GM21447 (cell line): ENCODE measurements around the gene MRGPRG.

ENCODE experiments used
- ATAC-seq: cut with Tn5 transposase; IDR thresholded peaks from one replicate; pipeline ENCODE4 v1.9.1; 2021; ENCODE audit not compliant: unreplicated experiment

The MRGPRG gene

DNA sequence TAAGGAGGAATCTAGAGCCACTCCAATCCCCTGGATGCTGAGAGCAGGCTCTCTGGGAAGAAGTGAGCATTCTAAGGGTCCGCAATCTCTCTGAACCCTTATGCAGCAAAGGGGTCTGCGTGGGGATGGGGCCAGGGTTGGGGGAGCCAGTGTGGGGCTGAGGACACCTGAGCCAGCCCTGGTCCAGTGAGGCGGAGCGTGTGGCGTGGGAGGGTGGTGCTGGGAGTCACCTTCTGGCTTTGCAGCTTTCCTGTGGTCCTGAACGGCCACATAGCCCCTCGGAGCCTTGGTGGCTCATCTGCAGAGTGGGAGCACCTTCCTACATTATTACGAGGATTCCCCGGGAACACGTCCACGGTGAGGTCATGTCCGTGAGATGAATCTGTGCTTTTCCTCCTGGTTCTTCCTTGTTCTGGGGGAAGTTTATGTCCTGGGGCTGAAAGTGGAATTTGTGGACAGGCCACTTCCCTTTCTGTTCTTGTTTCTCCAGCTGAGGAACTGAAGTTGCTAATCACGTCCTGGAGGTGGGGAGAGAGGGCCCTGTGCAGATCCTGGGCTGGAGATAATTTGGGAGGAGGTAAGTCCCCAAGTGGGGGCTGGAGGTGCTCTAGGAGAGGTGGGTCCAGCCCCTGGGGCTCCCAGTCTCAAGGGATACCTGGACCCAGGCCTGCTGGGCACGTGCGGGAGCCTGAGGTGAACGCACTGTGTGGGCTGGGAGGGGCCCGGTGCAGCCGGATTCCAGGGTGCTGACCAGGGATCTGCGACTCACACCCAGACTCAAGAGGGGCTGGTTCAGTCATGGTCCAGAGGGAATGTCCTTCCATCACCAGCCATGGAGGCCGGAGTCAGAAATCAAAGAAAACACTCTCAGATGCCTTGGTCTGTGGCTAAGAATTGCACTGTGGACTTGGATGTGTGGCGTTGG lies 7.5 kb upstream of the MRGPRG start:
- no peak for ATAC-seq

DNA sequence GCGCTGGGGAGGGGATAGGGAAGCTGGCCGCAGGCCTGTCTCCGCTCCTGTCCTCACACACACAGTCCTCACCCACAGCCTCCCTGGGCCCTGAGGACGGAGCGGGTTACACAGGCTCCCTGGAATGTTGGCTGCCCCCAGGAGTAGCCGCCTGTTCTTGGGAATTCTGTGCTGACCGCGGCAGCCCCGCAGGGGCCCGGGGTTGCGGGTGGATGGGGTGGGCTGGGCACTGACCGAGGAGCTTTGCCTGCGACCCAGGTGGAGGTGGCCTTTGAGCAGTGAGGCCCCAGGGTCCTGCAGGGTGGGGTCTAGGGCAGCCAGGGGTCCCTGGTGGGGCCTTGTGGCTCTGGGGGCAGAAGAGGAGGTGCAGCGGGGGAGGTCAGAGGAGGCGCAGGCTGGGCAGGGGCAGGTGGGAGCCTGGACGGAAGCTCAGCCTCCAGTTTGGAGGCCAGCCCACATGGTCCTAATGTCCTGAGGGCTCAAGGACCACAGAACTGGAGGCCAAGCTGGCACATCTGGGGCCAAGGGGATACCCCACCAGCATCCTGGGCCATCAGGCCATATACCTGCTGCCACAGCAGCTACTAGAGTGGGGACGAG lies 6.6 kb upstream of the MRGPRG start:
- ATAC-seq = no peak

- ATAC-seq = no peak
Observed at GRCh38 chr11:3224401-3225057, 5.9 kb upstream of the MRGPRG start.

DNA sequence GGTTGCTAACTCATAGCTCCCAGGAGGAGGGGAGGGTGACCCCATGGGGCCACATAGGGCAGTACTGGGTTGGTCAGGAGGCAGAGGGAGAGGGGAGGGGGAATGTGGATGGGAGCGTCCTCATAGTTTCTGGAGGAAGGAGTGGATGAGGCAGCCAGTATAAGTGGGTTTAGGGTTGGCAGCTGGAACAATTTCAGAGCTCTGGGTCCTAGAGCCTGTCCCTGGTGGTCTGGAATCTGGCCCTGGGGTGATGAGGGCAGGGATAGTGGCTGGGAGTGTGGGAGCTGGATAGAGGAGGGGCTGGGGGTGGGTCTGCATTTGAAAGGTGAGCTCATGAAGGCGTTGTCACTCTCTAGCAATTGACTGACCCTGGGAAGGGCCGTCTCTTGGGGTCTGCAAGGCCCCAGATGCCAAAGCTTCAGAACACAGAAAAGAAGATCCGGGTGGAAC lies 5.3 kb upstream of the MRGPRG start:
- no peak for ATAC-seq

GRCh38 chr11:3222941-3223915 lies 4.6 kb upstream of the MRGPRG start:
- ATAC-seq = no peak

- no peak for ATAC-seq
Observed at GRCh38 chr11:3222003-3222855, 3.6 kb upstream of the MRGPRG start.

GRCh38 chr11:3221408-3222002 lies 2.9 kb upstream of the MRGPRG start:
- ATAC-seq = no peak

- no peak for ATAC-seq
Observed at GRCh38 chr11:3220521-3221407, 2.2 kb upstream of the MRGPRG start.

DNA sequence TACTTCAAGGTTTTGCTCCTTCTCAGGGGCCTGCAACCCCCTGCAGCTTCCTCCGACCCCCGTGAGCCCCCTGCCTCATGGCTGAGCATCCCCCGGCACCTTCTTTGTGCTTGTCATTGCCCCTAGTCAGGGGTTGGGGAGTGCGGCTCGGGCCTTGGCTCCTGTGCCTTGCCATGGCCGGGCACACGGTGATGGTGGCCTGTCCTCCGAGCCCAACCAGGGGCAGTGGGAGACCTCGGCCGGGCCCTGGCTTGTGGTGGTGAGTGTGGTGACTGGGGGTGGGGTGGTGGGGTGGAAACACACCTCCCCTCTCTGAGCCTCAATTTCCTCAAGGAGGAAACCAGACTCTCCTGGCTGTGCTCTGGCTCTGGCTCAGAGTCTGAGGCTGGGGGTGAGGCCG lies 1.5 kb upstream of the MRGPRG start:
- ATAC-seq = no peak

DNA sequence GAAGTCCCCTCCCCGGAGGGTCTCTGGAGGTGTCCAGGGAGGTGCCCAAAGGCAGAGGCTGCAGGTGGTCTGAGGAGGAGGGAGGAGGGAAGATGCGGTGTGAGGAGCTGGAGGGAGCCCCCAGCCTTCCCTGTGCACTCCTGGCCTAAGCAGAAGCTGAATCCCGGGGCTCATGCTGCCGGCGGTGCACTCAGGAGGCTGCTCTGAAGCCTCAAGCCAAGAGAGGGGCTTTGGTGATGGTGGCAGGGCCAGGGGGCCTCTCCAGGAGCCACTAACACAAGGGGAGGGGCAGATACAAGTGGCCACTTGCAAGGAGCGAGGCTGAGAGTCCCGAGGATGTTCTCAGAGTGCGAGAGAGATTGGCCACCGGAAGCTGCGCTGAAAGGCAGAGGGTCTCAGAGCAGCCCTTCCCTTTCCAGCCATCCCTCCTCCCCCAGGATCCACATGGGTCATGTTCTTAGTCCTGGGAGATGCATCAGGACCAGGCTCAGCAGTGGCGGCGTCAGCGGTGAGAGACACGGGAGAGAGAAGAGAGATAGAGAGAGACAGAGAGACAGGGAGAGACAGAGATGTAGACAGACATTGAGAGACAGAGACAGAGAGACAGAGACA lies 774 bp upstream of the MRGPRG start:
- no peak for ATAC-seq

GRCh38 chr11:3217818-3218482 lies 663 bp downstream of the MRGPRG start:
- ATAC-seq = no peak

DNA sequence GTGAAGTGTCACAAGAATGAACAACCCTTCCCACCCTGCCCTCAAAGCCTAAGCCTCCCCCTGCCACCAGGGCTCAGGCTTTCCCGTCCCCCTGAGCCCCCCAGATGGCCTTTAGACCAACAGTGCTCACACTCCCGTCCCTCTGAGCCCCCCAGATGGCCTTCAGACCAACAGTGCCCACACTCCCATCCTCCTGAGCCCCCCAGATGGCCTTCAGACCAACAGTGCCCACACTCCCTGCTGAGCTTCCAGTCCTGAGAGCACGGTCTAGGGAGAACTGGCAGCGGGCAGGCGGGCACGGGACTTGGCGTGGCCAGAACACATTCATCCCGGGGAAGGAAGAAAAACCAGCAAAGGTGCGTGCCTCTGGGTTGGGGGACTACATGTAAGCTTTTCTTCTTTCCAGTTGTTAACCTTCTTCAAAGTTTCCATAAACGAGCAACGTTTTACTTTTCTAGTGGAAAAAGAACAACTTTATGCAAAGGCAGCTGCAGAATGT lies 2.5 kb downstream of the MRGPRG start:
- no peak for ATAC-seq

GRCh38 chr11:3215346-3216026 lies 3.1 kb downstream of the MRGPRG start:
- no peak for ATAC-seq

DNA sequence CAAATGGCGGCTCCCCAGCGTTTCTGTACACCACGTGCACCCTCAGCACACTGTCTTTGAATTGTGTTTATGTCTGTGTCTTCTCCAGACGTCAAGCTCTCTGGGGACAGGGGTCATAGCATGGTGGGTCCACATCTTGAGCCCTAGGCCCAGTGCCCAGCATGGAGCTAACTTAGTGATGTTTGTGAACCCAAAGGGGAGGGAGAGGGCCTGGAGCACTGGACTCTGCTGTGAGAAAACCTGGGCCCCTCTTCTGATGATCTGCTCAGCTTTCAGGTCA lies 4.3 kb downstream of the MRGPRG start:
- ATAC-seq = no peak

- ATAC-seq = no peak
Observed at GRCh38 chr11:3213659-3214419, 4.8 kb downstream of the MRGPRG start.

DNA sequence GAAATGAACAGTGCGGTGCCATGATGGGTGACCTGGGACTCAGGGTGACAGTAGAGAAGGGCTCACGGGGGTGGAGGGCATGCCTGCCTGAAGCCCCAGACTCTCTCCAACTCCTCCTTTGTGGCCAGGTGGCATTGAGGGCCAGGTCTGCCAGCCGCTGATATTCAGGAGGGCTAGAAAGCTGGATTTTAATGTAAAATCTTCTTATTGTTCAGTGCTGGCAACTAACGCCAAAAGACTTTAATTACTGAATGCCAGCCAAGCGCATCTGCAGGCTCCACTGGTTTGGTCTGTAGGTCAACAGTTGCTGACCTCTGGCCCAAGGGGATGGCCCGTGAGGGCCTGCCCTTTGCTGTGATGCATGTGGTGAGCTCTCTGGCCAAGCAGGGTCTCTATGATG lies 10.3 kb downstream of the MRGPRG start:
- no peak for ATAC-seq
